Loucy (cell line): ENCODE results near the gene NOM1.

Experiments used
- H2AFZ ChIP-seq: fragments of 200-600 bp; sonication (generic); 2 replicates; pipeline ENCODE4 v1.6.0; 2016; ENCODE audit warnings: antibody characterized with exemption, mild to moderate bottlenecking, low read length, moderate library complexity
- H3F3A ChIP-seq: fragments of 200-600 bp; 2 replicates; pipeline ENCODE4 v1.6.0; 2016; ENCODE audit warnings: antibody characterized with exemption, low read depth, mild to moderate bottlenecking
- H3K27me3 ChIP-seq: fragments of 200-600 bp; sonication (generic); 2 replicates; pipeline ENCODE4 v1.6.1; 2014; ENCODE audit warnings: low read length, mild to moderate bottlenecking; ENCODE audit not compliant: insufficient read depth, poor library complexity, severe bottlenecking
- H3K36me3 ChIP-seq: fragments of 200-600 bp; sonication (generic); 2 replicates; pipeline ENCODE4 v1.6.1; 2016; ENCODE audit warnings: low read length; ENCODE audit not compliant: insufficient read depth
- H3K4me1 ChIP-seq: fragments of 200-600 bp; sonication (generic); 2 replicates; pipeline ENCODE4 v1.5.1; 2014; ENCODE audit warnings: low read length, mild to moderate bottlenecking; ENCODE audit not compliant: insufficient read depth, poor library complexity, severe bottlenecking
- H3K4me2 ChIP-seq: fragments of 200-600 bp; sonication (generic); 2 replicates; pipeline ENCODE4 v1.6.0; 2014; ENCODE audit warnings: antibody characterized with exemption, low read length, low read depth, mild to moderate bottlenecking; ENCODE audit not compliant: poor library complexity, severe bottlenecking
- H3K4me3 ChIP-seq: fragments of 200-600 bp; sonication (generic); 2 replicates; pipeline ENCODE4 v1.5.1; 2014; ENCODE audit warnings: low read length, mild to moderate bottlenecking, mixed read lengths; ENCODE audit not compliant: poor library complexity, severe bottlenecking
- H3K79me2 ChIP-seq: fragments of 200-600 bp; sonication (generic); 2 replicates; pipeline ENCODE4 v1.6.1; 2014; ENCODE audit warnings: low read length; ENCODE audit not compliant: insufficient read depth
- H3K9ac ChIP-seq: fragments of 200-600 bp; sonication (generic); 2 replicates; pipeline ENCODE4 v1.6.0; 2014; ENCODE audit warnings: mild to moderate bottlenecking, low read depth, low read length, moderate library complexity; ENCODE audit not compliant: poor library complexity, severe bottlenecking
- H3K9me2 ChIP-seq: fragments of 200-600 bp; sonication (generic); replicated peaks from 2 replicates; pipeline ENCODE4 v1.6.1; 2016; ENCODE audit warnings: low read depth, low read length, mixed read lengths
- H3K9me3 ChIP-seq: fragments of 200-600 bp; sonication (generic); 2 replicates; pipeline ENCODE4 v1.6.1; 2014; ENCODE audit warnings: mild to moderate bottlenecking, antibody characterized with exemption, low read length, low read depth; ENCODE audit not compliant: insufficient read depth
- H4K20me1 ChIP-seq: fragments of 200-600 bp; sonication (generic); 2 replicates; pipeline ENCODE4 v1.6.0; 2014; ENCODE audit warnings: antibody characterized with exemption, low read length, mild to moderate bottlenecking; ENCODE audit not compliant: insufficient read depth, poor library complexity, severe bottlenecking
- CTCF ChIP-seq: fragments of 200-600 bp; sonication (generic); conservative IDR thresholded peaks from 2 replicates; pipeline ENCODE4 v1.5.1; 2014; ENCODE audit warnings: mild to moderate bottlenecking, antibody characterized with exemption, low read length
- EZH2phosphoT487 ChIP-seq: fragments of 200-600 bp; IDR thresholded peaks from 2 replicates; pipeline ENCODE4 v1.6.1; 2018; ENCODE audit warnings: antibody characterized with exemption, mild to moderate bottlenecking, moderate library complexity, borderline replicate concordance

Gene NOM1

GRCh38 chr7:157003756-157004520, 54.4 kb downstream of the NOM1 start:
- Histone ChIP-seq H3K36me3 (no peaks in the 10 kb centered on the region), H3K27me3 (no peaks in the 10 kb centered on the region)

GRCh38 chr7:157004521-157005455, 55.3 kb downstream of the NOM1 start:
- H4K20me1 ChIP-seq: no peaks in the 10 kb centered on the region
- H3K4me3 ChIP-seq: no peak overlapping the region

More at GRCh38 chr7:157003756-157004520, 54.4 kb downstream of the NOM1 start:
- Histone ChIP-seq H3K9me2 (no peaks in the 10 kb centered on the region), H3K4me2 (no peak overlapping the region), H2AFZ (no peak overlapping the region), H3F3A (no peaks in the 10 kb centered on the region), H3K9me3 (no peaks in the 10 kb centered on the region), H3K4me1 (no peaks in the 10 kb centered on the region), H3K4me3 (no peak overlapping the region), H3K79me2 (no peaks in the 10 kb centered on the region), H3K9ac (no peak overlapping the region), H4K20me1 (no peaks in the 10 kb centered on the region)
- TF ChIP-seq EZH2phosphoT487 (no peak), CTCF (no peak)

More at GRCh38 chr7:157004521-157005455, 55.3 kb downstream of the NOM1 start:
- H3K79me2 ChIP-seq: no peaks in the 10 kb centered on the region
- H3K9ac ChIP-seq: no peak overlapping the region
- no peaks in the 10 kb centered on the region for H3F3A ChIP-seq
- no peaks in the 10 kb centered on the region for H3K9me2 ChIP-seq
- H3K9me3 ChIP-seq: no peaks in the 10 kb centered on the region
- H2AFZ ChIP-seq: no peak overlapping the region
- no peaks in the 10 kb centered on the region for H3K36me3 ChIP-seq
- H3K4me1 ChIP-seq: no peaks in the 10 kb centered on the region
- H3K4me2 ChIP-seq: no peak overlapping the region
- no peak for TF ChIP-seq EZH2phosphoT487
- no peak for TF ChIP-seq CTCF
- H3K27me3 ChIP-seq: no peaks in the 10 kb centered on the region
